Amygdala (tissue), 56 donors: Measurements from ENCODE around the gene HOXD9.

Source experiments
- DNase-seq, 56 donors: peaks; one replicate each; lab custom pipeline; 2025; lab: John Stamatoyannopoulos, UW

The HOXD9 gene

GRCh38 chr2:176107731-176108181 lies 14.8 kb upstream of the HOXD9 start:
- no peak for DNase-seq

GRCh38 chr2:176109192-176109901 lies 13.2 kb upstream of the HOXD9 start:
- DNase-seq: no peak

DNA sequence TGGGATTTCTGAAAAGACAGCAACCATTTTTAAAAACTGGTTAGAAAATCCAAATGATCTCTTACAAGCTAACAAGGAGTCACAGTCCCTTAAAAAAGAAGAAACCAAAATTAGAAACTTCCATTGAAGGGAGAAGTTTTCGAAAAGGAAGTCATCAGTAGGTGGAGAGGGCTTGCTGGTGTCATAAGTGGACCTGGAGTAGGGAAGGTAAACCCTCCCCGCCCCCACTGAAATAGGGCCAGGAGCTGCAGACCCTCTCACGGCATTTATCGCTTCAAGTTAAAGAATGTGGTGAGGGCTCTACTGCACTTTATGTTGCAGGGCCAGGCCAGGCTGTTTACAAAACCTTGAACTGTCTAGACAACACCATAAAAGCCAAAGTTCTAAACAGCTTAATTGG lies 12.6 kb upstream of the HOXD9 start:
- no peak for DNase-seq

DNA sequence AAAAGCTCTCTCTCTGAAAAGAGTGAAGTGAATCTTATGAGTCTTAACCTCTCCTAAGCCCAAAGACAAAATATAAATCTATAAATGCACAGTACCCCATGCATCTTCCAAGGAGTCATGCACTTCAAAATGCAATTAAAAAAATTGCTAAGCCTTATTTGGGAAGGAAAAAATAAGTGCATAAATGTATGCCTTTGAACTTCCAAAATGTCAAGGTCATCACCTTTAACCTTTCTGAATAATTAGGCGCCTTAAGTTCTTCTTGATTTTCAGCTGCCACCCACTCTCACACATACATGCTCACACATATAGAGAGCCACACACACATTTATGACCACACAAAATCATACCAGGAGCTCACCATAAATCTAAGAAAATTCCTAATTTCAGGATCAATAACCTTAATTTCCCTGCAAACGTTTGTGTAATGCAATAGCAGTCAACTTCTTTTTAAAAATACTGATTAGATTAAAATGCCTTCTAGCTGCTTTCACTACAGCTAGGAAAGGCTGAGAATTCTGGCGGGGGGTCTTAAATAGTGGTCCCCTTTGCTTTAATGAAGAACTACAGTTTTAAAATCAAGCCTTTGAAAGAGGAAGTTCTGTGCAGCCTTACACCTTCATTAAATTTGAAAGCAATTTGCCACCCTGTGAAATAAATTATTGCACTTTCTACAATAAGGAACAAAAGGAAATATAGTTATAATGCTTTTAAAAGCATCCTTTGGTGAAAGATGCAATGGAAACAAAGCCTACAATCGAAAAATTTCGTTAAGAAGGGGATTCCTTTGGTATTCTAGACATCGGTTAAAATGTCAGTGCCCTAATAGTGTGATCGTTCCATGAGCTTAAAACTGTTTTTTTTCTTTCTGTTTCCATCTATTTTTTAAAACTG lies 11.9 kb upstream of the HOXD9 start:
- DNase-seq: no peak

DNA sequence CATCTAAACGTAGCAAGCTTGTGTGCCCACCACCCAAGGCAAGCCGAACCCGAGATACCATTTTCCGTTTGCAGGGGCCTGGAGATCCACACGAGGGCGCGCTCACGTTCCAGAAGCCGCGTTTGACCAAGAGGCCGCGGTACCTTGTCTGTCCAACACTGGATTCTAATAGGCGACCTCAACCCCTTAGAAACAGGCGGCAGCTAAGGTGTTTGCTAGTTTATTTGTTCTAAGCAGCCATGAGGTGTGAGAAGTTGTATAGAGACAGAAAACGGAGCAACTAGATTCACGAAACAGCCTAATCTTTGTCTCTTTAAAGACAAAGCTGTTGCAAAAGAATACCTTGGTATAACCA lies 11.2 kb upstream of the HOXD9 start:
- DNase-seq: peak in 1 of 56 donors; percentile 3

DNA sequence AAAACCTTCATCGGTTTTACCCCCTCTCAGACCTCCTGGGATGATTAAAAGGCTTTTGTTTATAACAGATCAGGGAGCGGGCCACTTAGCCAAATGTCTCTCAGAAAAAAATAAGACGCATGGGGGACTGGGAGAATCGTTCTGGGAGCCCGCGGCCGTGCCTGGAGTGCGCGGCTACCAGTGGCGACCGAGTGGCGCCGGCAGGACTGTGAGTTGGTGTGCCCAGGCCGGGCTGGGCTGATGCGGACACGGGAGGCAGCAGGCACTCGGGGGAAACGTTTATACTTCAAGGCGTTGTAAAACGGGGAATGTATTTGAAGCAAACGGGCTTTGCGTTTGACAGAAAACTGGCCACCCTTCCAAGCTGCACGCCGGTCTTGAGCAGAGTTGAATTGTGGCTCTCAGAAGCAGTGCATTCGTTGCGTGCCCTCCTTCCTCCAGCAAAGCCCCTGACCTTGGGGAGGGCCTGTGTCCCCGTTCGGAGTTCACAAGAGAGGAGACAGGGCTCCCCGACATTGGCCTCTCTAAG lies 10.6 kb upstream of the HOXD9 start:
- DNase-seq: no peak

- no peak for DNase-seq
Observed at GRCh38 chr2:176112375-176113302, 9.9 kb upstream of the HOXD9 start.

DNA sequence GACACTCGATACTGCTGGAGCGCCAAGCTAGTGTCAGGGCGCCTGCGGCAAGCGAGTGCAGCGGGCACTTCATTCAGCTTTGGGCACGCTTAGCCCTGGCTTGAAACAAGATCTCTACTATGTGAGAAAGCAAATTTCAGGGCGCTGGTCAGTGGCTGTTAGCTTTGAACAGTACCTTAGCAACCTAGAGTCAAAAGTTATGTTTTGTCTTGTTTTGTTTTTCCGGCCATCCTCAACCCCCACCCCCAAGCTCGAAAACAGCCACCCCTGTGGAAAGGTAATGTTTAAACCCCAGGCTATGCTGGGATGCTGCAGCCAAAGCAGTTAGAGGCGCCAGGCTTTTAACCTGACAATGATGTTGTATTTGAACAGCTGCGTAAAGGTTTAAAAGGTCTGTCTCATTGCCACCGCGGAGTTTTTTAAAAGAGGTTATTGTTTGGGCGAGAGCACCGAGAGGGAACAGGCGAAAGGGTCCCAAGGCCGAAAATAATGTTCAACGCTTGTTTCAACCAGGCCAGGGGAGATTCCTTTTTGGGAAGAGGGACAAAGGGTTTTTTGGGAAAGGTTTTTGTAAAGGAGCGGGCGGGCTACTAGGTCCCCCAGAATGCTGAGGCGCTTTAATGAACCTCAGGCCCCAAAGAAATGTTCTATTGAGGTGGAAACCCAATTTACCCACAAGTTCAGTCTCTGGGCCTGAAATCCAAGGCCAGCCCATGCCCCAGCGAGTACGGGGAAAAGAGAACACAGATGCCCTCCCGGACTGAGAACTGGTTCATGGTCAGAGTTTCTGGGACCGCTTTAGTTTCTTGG lies 8.2 kb upstream of the HOXD9 start:
- DNase-seq: no peak

GRCh38 chr2:176114930-176115625 lies 7.4 kb upstream of the HOXD9 start:
- no peak for DNase-seq

DNA sequence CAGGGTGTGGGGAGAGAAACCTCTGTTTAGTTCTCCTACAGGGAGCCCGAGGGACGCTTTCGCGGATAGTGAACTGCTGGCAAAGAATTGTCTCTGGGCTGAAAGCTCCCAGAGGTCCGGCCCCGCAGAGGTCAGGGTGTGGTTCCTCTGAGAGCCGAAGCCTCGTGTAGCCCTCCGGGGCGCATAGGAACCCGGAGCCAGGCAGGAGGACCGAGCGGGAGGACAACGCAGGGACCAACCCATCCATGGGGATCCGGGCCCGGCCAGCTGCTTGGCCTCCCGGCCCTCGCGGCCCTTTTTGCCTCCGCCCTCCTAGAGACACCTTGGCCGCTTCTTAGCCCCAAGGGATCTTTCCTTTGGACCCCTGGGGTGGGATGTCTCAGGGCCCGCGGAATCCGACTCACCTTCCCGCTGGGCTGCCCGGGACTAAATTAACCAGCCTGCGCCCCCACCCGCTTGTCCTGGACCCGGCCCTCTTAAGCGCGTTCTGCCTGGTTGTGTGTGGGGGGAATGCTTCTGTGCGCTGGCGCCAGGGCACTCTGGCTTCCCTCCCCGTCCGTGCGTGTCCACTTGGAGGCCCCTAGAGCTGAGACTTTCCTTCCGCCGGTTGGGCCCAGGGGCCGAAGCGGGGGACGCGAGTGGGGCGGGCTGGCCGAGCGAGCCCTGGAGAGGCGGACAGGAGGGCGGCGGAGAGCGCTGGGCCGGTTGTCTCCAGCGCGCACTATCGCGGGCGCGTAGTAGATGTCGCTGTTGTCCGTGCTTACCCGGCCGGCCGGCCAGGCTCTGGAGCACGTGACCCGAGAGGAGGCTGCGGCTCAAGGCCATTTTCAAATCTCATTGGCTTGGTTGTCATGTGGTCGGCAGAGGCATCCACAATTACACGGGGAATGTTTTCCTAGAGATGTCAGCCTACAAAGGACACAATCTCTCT lies 6.4 kb upstream of the HOXD9 start, which contains the start of gene HOXD10:
Gene HOXD10, plus strand, starts transcription at position 896 of the 931 bp plus-strand sequence. CDS start 56 bp downstream, outside the sequence.
- DNase-seq: no peak

DNA sequence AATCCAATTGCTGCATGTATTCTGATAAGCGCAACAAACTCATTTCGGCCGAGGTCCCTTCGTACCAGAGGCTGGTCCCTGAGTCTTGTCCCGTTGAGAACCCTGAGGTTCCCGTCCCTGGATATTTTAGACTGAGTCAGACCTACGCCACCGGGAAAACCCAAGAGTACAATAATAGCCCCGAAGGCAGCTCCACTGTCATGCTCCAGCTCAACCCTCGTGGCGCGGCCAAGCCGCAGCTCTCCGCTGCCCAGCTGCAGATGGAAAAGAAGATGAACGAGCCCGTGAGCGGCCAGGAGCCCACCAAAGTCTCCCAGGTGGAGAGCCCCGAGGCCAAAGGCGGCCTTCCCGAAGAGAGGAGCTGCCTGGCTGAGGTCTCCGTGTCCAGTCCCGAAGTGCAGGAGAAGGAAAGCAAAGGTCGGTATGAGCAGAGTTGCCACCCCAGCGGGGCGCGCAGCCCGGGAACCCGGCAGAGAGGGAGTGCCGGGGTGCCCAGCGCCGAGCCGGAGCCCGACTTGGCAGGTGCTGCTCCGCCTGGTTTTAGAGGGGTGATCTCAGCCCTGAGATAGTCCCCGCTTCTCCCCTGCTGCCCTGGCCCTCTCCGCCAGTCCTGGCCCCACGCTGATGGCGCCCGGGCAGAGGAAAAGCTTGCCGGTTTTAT lies 5.2 kb upstream of the HOXD9 start:
- DNase-seq: no peak

- DNase-seq: no peak
Observed at GRCh38 chr2:176117823-176118371, 4.6 kb upstream of the HOXD9 start.

DNA sequence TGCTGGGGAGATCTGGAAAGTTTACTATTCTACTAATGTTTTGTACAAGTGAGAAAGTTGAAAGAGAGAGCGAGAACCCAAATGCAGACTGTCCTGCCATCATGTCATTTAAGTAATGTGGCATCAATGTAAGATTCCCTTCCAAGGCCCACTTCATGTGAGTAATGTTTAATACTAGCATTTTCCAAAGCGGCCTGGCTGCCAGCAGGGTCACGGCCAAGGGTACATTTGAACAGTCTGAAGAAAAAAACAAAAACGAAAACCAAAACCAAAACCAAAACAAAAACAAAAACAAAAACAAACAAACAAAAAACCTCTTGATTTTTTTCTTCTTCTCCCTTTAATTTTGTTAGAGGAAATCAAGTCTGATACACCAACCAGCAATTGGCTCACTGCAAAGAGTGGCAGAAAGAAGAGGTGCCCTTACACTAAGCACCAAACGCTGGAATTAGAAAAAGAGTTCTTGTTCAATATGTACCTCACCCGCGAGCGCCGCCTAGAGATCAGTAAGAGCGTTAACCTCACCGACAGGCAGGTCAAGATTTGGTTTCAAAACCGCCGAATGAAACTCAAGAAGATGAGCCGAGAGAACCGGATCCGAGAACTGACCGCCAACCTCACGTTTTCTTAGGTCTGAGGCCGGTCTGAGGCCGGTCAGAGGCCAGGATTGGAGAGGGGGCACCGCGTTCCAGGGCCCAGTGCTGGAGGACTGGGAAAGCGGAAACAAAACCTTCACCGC lies 3.7 kb upstream of the HOXD9 start:
- DNase-seq: no peak

DNA sequence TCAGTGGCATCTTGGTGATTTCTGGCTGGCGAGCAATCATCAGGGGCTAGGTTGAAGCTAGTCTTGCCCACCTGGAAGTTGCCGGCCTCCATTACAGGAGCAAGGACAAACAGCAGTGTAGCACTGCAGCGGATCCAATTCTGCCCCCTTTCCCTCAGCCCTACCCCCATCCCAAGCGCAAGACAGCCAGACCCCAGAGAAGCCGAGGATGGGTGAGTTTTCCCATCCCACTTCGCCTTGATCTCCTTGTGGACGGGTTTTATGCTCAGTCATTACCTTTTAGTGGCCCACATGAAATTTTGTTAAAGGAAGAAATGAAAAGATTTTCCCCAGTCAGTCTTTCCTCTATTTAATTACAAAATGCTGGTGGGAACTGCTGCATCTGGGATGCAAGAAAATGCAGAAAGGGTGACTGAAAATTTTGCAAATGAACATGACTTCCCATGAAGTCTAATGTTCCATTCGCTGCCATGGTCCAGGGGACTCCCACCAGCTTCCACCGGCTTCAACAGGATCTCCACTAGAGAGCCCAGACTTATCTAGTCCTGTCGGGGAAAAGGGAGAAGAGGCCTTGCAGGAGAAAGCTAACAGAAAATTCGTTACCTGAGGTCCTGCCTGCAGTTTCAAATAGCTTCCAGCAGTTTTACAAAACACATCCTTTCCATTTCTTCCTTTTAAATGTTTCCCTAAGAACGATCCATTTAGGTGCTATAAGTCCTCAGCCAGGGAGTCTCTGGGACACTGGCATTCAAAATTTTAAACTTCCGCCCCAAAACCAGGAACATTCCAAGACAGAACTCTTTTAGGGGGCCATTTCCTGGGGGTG lies 1.9 kb upstream of the HOXD9 start:
- DNase-seq: no peak
